C1 segment of cervical spinal cord (tissue), 14 donors: ENCODE measurements around the gene PTPA.

Experiments used
- DNase-seq, 14 donors: peaks; one replicate each; lab custom pipeline; 2025; lab: John Stamatoyannopoulos, UW

The PTPA gene

GRCh38 chr9:129136446-129137035 is 25.3 kb downstream of the PTPA start:
- peak in 1 of 14 donors; percentile 65 for DNase-seq

GRCh38 chr9:129137292-129138143 is 26.3 kb downstream of the PTPA start:
- DNase-seq = no peak

GRCh38 chr9:129138144-129138462 is 26.9 kb downstream of the PTPA start:
- no peak for DNase-seq

GRCh38 chr9:129138476-129139232 is 27.4 kb downstream of the PTPA start:
- peak in 5 of 14 donors; percentile 25 to 86 (median 57) for DNase-seq

GRCh38 chr9:129139233-129139992 is 28.2 kb downstream of the PTPA start:
- DNase-seq = peak in 12 of 14 donors; percentile 62 to 91 (median 78)

GRCh38 chr9:129139993-129140396 is 28.8 kb downstream of the PTPA start:
- DNase-seq = peak; percentile 28 to 96 (median 84)

- peak in 10 of 14 donors; percentile 55 to 84 (median 66) for DNase-seq
Observed at GRCh38 chr9:129140397-129141065, 29.3 kb downstream of the PTPA start.

GRCh38 chr9:129141066-129142041 is 30.1 kb downstream of the PTPA start:
- peak in 9 of 14 donors; percentile 24 to 63 (median 44) for DNase-seq

- no peak for DNase-seq
Observed at GRCh38 chr9:129142138-129142935, 31.1 kb downstream of the PTPA start.

GRCh38 chr9:129143031-129143927 is 32.1 kb downstream of the PTPA start:
- peak in 12 of 14 donors; percentile 20 to 82 (median 66) for DNase-seq

- no peak for DNase-seq
Observed at GRCh38 chr9:129145316-129145715, 34.1 kb downstream of the PTPA start.

- DNase-seq = peak in 1 of 14 donors; percentile 44
Observed at GRCh38 chr9:129145841-129146292, 34.7 kb downstream of the PTPA start.

GRCh38 chr9:129146441-129146941 is 35.3 kb downstream of the PTPA start:
- DNase-seq = peak in 9 of 14 donors; percentile 17 to 89 (median 42)

GRCh38 chr9:129148463-129149204 is 37.4 kb downstream of the PTPA start:
- DNase-seq = no peak

GRCh38 chr9:129149442-129149841 is 38.2 kb downstream of the PTPA start:
- DNase-seq = no peak

GRCh38 chr9:129150122-129150521 is 38.9 kb downstream of the PTPA start:
- no peak for DNase-seq
